GM12873 (cell line): ENCODE data around the gene NEGR1.

Experiments used
- CTCF ChIP-seq: IDR thresholded peaks from 2 replicates; pipeline ENCODE4 v1.5.1; 2012; ENCODE audit warnings: low read depth, mild to moderate bottlenecking, moderate library complexity, low read length, control low read depth; ENCODE audit not compliant: insufficient read depth; ENCODE audit errors: missing control alignments

Gene NEGR1

GRCh38 chr1:72101840-72102632 lies 180.3 kb downstream of the NEGR1 start:
- TF ChIP-seq CTCF: no peak

- TF ChIP-seq CTCF: no peak
Measured at GRCh38 chr1:72100771-72101170, 181.6 kb downstream of the NEGR1 start.

GRCh38 chr1:72097851-72098570 lies 184.3 kb downstream of the NEGR1 start:
- TF ChIP-seq CTCF: no peak

GRCh38 chr1:72094209-72094608 lies 188.1 kb downstream of the NEGR1 start:
- TF ChIP-seq CTCF: no peak

GRCh38 chr1:72086394-72086793 lies 195.9 kb downstream of the NEGR1 start:
- no peak for TF ChIP-seq CTCF

- TF ChIP-seq CTCF: no peak
Measured at GRCh38 chr1:72075425-72075824, 206.9 kb downstream of the NEGR1 start.

- no peak for TF ChIP-seq CTCF
Measured at GRCh38 chr1:72066431-72066830, 215.9 kb downstream of the NEGR1 start.
